GM19193 (cell line): ENCODE results near the gene UBLCP1.

ENCODE experiments used
- POLR2A ChIP-seq: IDR thresholded peaks from 4 replicates; pipeline ENCODE4 v1.6.1; 2011; ENCODE audit not compliant: insufficient read depth, insufficient read length; ENCODE audit errors: extremely low read depth

The UBLCP1 gene, protein sequence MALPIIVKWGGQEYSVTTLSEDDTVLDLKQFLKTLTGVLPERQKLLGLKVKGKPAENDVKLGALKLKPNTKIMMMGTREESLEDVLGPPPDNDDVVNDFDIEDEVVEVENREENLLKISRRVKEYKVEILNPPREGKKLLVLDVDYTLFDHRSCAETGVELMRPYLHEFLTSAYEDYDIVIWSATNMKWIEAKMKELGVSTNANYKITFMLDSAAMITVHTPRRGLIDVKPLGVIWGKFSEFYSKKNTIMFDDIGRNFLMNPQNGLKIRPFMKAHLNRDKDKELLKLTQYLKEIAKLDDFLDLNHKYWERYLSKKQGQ

DNA sequence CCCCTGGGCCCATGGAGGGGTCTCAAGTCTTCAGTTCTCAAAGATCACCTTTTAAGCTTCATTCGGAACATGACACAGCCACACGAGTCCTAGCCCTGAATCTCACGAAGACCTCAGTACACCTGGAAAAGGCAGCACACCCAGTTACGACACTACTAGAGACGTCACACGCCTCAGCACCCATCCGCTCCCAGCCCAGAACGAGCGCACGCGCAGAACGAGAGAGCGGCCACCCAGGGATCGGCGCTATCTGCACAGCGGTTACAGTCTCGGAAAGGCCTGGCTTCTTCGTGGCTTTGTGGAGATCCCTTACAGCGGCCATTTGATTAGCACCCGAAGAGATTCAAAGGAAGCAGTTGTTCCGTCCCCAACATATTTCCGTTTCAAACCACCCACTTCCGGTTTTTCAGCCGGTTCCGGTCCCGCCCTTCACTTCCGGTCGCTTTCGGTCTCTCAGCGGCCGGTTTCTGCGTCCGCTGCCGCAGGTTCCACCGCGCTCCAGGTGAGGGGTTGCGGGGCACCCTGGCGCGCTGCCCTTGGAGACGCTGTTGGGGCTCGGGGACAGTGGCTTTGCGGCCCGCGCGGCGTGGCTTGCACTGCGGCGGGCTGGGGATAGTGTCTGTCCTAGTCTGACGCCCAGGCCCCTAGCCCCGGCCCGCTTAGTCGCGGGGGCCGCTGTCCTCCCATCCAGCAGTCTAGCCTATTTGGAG lies at the start of gene UBLCP1:
UBLCP1 (plus strand) TSS at position 432 of the 710 bp plus-strand sequence. CDS start 5,626 bp downstream, outside the sequence.
- TF ChIP-seq POLR2A: peak; percentile 89

DNA sequence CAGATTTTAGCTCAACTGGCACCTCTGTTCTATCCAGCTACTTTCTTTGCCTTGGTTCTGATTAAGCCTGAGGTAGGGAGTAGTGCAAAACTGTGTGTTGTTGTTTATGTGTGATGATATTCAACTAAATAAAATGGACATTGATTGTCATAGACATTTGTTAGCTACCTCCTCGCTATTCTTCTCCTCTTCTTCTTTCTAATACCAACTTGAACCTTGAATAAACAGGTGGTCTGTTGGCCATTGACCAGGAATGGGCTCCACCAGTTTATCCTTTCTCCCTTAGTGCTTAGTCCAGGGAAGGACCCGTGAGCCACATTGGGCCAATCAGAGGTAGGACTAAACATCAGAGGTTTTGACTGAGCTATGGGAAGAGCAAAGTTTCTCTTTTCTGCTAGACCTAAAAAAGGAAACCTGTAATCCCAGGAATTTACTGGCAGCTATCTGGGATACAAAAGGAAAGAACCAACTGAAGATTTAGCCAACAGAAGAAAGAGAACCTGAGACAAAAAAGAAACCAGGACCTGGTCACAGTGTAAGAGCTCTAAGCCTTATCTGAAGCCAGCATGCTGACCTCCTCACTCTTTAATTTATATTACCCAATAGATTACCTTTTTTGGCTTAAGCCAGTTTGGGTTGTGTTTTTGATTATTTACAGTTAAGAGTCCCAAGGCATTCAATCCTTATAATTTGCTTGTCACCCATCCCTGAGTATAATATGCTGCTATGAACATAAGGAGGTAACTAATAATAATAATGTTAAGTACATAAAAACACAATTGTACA lies 48.4 kb upstream of the UBLCP1 start:
- TF ChIP-seq POLR2A: no peak

- no peak for TF ChIP-seq POLR2A
Observed at GRCh38 chr5:159215886-159216285, 47.2 kb upstream of the UBLCP1 start.

DNA sequence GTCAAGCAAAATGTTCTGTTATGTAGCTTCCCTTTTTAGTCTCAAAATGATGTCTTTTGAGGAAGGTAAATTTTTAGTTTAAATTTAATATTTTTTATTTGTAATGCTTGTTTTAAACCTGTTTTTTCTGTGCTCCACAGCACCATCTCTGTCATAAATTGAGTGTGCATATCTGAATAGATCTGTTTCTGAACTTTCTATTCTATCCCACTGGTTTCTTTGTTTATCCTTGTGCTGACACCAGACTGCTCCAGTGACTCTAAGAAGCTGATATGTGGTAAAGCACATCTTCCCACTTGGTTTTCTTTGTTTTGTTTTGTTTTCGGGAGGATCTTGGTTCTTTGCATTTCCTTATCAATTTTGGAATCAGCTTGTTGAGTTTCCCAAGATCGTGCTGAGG lies 46.6 kb upstream of the UBLCP1 start:
- TF ChIP-seq POLR2A: no peak

DNA sequence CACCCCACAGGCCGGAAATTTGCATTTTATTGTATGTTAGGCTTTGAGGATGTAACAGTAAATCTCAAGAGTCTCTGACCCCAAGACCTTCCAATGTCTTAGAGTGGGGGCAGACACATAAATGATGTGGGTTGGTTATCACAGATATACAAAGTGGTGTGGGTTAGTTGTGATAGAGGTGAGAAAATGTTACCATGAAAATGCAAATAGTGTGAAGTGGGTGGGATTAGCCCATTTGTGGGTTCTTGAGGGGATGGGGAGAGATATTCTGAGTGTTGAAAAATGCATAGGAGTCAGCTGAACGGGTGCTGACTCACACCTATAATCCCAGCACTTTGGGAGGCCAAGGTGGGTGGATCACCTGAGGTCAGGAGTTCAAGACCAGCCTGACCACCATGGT lies 45.9 kb upstream of the UBLCP1 start:
- TF ChIP-seq POLR2A: no peak

DNA sequence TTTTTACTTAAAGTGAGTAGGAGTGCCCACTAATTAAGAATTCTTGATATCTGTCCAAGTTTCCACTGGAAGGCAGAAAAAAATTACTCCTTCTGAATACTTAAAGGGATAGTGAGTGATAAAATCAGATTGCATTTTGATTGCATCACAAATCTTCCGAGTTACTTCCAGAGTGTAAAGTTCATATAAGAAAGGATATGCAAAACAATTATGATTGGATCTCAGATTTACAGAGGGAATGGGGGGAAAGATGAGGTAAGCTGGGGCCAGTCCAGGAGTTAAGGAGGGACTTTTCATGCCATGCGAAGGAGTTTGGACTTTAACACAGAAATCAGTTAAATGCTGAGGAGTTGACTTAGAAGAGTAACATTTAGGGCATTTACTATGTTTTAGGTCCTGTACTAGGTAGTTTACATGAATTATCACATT lies 44.5 kb upstream of the UBLCP1 start:
- no peak for TF ChIP-seq POLR2A

DNA sequence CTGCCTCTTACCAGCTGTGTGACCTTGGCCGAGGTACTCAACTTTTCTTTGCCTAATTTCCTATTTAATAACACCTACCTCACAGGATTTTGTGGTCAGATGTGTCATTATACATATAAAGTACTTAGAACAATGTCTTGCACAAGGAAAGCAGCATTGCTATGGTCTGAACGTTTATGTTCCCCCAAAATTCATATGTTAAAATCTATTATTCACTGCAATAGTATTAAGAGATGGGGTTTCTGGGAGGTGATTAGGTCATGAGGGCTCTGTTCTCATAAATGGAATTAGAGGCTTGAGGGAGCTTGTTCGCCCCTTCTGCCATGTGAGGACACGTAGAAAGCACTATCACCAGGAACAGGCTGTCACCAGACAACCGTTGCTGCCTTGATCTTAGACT lies 42.9 kb upstream of the UBLCP1 start:
- no peak for TF ChIP-seq POLR2A

- TF ChIP-seq POLR2A: no peak
Observed at GRCh38 chr5:159223469-159223868, 39.6 kb upstream of the UBLCP1 start.

DNA sequence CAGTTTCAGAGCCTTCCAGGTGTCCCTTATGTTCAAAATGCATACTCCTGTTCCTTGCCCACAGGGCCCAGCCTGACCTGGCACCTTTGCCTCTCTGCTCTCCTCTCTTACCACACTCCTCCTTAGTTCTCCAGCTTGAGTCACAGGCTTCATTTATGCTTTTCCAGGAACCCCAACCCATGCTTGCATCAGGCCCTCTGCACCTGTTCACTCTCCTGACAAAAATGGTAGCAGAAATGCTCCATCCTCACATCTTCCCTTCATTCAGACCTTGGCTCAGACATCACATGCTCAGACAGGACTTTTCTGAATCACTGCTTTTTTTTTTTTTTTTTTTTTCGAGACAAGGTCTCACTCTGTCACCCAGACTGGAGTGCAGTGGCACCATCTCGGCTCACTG lies 38.6 kb upstream of the UBLCP1 start:
- no peak for TF ChIP-seq POLR2A

GRCh38 chr5:159226451-159226850 lies 36.6 kb upstream of the UBLCP1 start:
- TF ChIP-seq POLR2A: no peak

DNA sequence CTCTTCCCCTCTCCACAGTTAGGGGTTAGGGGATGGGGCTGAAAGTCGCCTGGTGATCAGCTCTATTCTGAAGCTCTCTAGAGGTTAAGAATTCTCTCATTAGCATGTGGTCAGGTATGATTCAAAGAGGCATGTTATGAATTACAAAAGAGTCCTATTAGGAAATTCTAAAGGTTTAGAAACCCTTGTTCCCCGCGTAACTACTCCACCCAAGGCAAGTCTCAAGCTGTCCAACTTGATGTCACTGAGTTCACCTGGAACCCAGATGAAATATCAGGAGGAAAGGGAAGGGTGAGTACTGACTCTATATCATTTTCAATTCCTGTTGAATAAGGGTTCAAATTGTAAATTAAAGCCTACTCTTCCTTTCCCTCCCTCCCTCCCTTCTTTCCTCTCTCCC lies 35.6 kb upstream of the UBLCP1 start:
- TF ChIP-seq POLR2A: no peak

GRCh38 chr5:159230657-159231056 lies 32.4 kb upstream of the UBLCP1 start:
- TF ChIP-seq POLR2A: no peak

DNA sequence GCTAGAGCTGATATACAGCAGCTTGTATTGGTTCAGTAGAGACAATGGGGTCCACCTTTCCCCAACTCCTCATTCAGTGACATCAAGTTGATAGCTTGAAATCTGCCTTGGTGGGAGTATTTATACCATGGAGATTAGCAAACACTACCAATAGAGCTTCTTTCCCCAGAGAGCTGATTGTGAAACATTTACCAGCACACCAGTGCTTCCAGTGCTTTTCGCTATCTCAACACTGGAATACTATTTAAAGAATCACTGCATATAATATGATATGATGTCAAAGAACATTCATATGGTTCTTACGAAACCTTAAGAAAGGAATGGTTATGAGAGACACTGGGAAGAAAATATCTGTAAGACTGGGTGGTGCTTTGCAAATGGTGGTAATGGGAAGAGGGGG lies 31.9 kb upstream of the UBLCP1 start:
- TF ChIP-seq POLR2A: no peak

- no peak for TF ChIP-seq POLR2A
Observed at GRCh38 chr5:159240301-159240870, 22.7 kb upstream of the UBLCP1 start.

DNA sequence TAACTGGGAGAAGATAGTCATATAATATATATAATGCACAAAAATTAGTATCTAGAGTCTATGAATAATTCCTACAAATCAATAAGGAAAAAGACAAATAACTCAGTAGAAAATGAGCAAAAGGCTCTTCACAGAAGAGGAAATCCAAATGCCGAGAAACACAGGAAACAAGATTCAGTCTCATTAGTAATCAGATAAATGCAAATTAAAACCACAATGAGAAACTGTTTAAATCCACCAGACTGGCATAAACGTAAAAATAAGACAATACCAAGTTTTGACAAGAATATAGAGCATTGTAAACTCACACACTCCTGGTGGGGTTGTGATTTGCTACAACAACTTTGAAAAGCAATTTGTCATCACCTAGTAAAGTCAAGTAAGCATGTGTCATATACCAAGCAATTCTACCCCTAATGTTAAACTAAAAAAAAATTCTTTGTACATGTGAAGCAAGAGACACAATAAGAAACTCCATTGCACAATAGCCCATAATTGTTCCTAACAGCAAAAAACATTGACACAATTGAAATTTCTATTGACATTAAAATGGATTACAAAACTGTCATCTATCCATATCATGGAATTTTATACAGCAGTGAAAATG lies 21.0 kb upstream of the UBLCP1 start:
- TF ChIP-seq POLR2A: no peak

- no peak for TF ChIP-seq POLR2A
Observed at GRCh38 chr5:159242656-159243055, 20.4 kb upstream of the UBLCP1 start.

DNA sequence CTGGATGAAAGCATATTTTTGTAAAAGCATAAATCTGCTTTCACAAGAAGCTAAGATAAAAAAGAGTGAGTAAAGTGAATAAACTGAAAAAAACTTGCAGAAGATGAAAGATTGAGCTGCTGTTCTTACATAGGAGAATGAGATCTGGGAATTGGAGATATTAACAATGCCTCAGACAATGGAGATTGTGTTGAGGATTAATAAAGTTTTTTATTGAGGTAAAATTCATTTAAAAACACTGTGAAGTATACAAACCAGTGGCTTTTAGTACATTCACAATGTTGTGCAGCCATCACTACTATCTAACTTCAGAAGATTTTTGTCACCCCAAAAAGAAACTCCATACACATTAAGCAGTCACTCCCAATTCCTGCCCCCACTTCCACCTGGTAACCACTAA lies 19.7 kb upstream of the UBLCP1 start:
- no peak for TF ChIP-seq POLR2A
